K562 (cell line): ENCODE data around the gene CD84. TPM values are rescaled to one million over a fixed set of nuclear protein-coding genes. Genes with fewer than 3 reads are reported as not detected.
"Not testable (repeated sequence)": the region's sequence is repeated elsewhere in the genome, so short reads cannot be mapped to it uniquely, and the experiment has no call there.

Experiments
- ATAC-seq: fragments of 200-7000 bp; cut with Tn5 transposase; 3 replicates; pipeline ENCODE4 v1.9.1; 2020; ENCODE audit warnings: moderate library complexity
- BruUV-seq: library from RNA; stranded (reverse); fragments of 400-500 nt; replicated peaks from 2 replicates; lab custom pipeline; 2021; lab: Mats Ljungman, UMichigan
- CTCF ChIA-PET: fragments of 300-600 bp; formaldehyde crosslinking; extraction: SDS; loops from one replicate; lab custom pipeline; 2021; ENCODE audit warnings: low intra/inter-chr PET ratio; lab: Yijun Ruan, JAX
- POLR2A ChIA-PET: fragments of 300-600, 350-650 bp; sonication (Branson Sonifier 250); formaldehyde crosslinking; extraction: SDS; loops from one replicate; lab custom pipeline; 2021; ENCODE audit warnings: antibody characterized with exemption, inconsistent platforms; lab: Yijun Ruan, JAX
- DNase-seq, 4 experiments: peaks; one replicate each; pipeline versions ENCODE4 v3.0.0 to v3.0.0-alpha.2; 2011 to 2018; ENCODE audit warnings: low spot score in 3 of 4, mixed read lengths in 3 of 4; ENCODE audit errors: extremely low read depth in 1 of 4
- FAIRE-seq: peaks from 2 replicates; lab custom pipeline; 2011; peaks lifted over from hg19 to GRCh38; lab: Jason Lieb, UNC
- H2AFZ ChIP-seq: 2 replicates; pipeline ENCODE4 v1.6.0; 2011; ENCODE audit warnings: low read depth, low read length, control low read depth, inconsistent platforms
- H3K27ac ChIP-seq: fragments of 200-600 bp; 3 replicates; pipeline ENCODE4 v1.8.0; 2011; ENCODE audit warnings: low read depth, mild to moderate bottlenecking, control low read depth, inconsistent platforms, low read length, moderate library complexity, mixed read lengths; ENCODE audit errors: extremely low read depth
- H3K27me3 ChIP-seq, 2 experiments: fragments of 300-600 bp in 1 of 2; 2 replicates in 1 of 2; 3 replicates in 1 of 2; pipeline versions ENCODE4 v1.6.0 to v1.8.0; 2011; ENCODE audit warnings: inconsistent platforms in 2 of 2, low read length in 2 of 2, mild to moderate bottlenecking in 1 of 2, mixed read lengths in 1 of 2, moderate library complexity in 1 of 2; ENCODE audit not compliant: control insufficient read depth in 2 of 2, insufficient read depth in 2 of 2
- H3K36me3 ChIP-seq: fragments of 300-600 bp; 3 replicates; pipeline ENCODE4 v1.8.0; 2011; ENCODE audit warnings: mild to moderate bottlenecking, low read length, inconsistent platforms; ENCODE audit not compliant: control insufficient read depth, insufficient read depth
- H3K4me1 ChIP-seq, 2 experiments: fragments of 200-600 bp in 1 of 2; replicated peaks in 1 of 2; 2 replicates in 1 of 2; 3 replicates in 1 of 2; pipeline versions ENCODE4 v1.5.1 to v1.8.0; 2011; ENCODE audit warnings: inconsistent platforms in 2 of 2, low read length in 2 of 2, mild to moderate bottlenecking in 1 of 2, mixed read lengths in 1 of 2, moderate library complexity in 1 of 2; ENCODE audit not compliant: control insufficient read depth in 2 of 2, insufficient read depth in 2 of 2
- H3K4me2 ChIP-seq: 2 replicates; pipeline ENCODE4 v1.6.1; 2011; ENCODE audit warnings: low read length, control low read depth, inconsistent platforms, mixed read lengths; ENCODE audit not compliant: insufficient read depth
- H3K4me3 ChIP-seq: fragments of 200-600 bp; sonication (generic), shearing (Covaris generic); 2 replicates; pipeline ENCODE4 v1.5.1; 2016; ENCODE audit warnings: control low read depth, inconsistent platforms
- H3K79me2 ChIP-seq: fragments of 200-600 bp; 3 replicates; pipeline ENCODE4 v1.8.0; 2011; ENCODE audit warnings: low read length, inconsistent platforms; ENCODE audit not compliant: control insufficient read depth, insufficient read depth
- H3K9ac ChIP-seq, 2 experiments: 2 replicates each; pipeline versions ENCODE4 v1.6.0 to v1.6.1; 2011; ENCODE audit warnings: low read depth in 2 of 2, low read length in 2 of 2, control low read depth in 1 of 2, inconsistent platforms in 1 of 2, mild to moderate bottlenecking in 1 of 2, mixed read lengths in 1 of 2; ENCODE audit not compliant: insufficient read depth in 1 of 2
- H3K9me1 ChIP-seq: one replicate; pipeline ENCODE4 v1.6.0; 2011; ENCODE audit warnings: inconsistent platforms, mild to moderate bottlenecking, low read length, moderate library complexity; ENCODE audit not compliant: control insufficient read depth, insufficient read depth
- H3K9me3 ChIP-seq: replicated peaks from 2 replicates; pipeline ENCODE4 v1.5.1; 2011; ENCODE audit warnings: low read depth, low read length, inconsistent platforms; ENCODE audit not compliant: control insufficient read depth, insufficient read depth
- H4K20me1 ChIP-seq: replicated peaks from 2 replicates; pipeline ENCODE4 v1.6.1; 2011; ENCODE audit warnings: low read length, inconsistent platforms, mixed read lengths; ENCODE audit not compliant: control insufficient read depth, insufficient read depth
- HLTF ChIP-seq: fragments of 450-650 bp; IDR thresholded peaks from 2 replicates; pipeline ENCODE4 v1.6.1; 2016
- KDM1A ChIP-seq, 2 experiments: fragments of 450-650 bp; IDR thresholded peaks; 2 replicates each; pipeline ENCODE4 v1.6.1; 2016; ENCODE audit warnings: mild to moderate bottlenecking in 2 of 2
- RBM25 ChIP-seq: fragments of 200-400 bp; formaldehyde crosslinking; IDR thresholded peaks from 2 replicates; pipeline ENCODE4 v1.6.1; 2018; ENCODE audit warnings: low read length, low read depth, moderate library complexity; ENCODE audit not compliant: severe bottlenecking
- TRIM24 ChIP-seq, 2 experiments: fragments of 450-650 bp; IDR thresholded peaks; 2 replicates each; pipeline ENCODE4 v1.6.1; 2016
- TRIM28 ChIP-seq: fragments of 450-650 bp; IDR thresholded peaks from 2 replicates; pipeline ENCODE4 v1.6.1; 2017
- ZNF146 ChIP-seq: IDR thresholded peaks from one replicate; pipeline ENCODE4 v1.6.1; 2018; ENCODE audit warnings: missing compliant biosample characterization; ENCODE audit not compliant: unreplicated experiment
- WGBS: fragments of 100-300 bp; shearing (Covaris generic); methylation state at CpG from one replicate; pipeline ENCODE4 v1.1.6; 2016; ENCODE audit warnings: low coverage, mixed read lengths; ENCODE audit not compliant: insufficient coverage; ENCODE audit errors: missing lambda C conversion rate; 5-methylcytosine and 5-hydroxymethylcytosine counted together
- in situ Hi-C: fragments of 300-500 bp; cut with MboI; formaldehyde crosslinking; loops from 4 replicates; pipeline ENCODE4 v1.15.0; 2018; ENCODE audit warnings: inconsistent platforms, mixed read lengths
- intact Hi-C: fragments of 100-400 bp; cut with micrococcal nuclease; formaldehyde crosslinking; loops from 2 replicates; pipeline ENCODE4 v1.14.2; 2022
- polyA plus RNA-seq, 8 experiments: library from polyadenylated mRNA; depleted of rRNA in 4 of 8; stranded (reverse) in 5 of 8; unstranded in 3 of 8; fragments of >200 nt; fragmentation: Nextera tagmentation in 2 of 8; fragmentation: Illumina TruSeq in 1 of 8; extraction: Ambion mirVana in 2 of 8; extraction: Trizol in 1 of 8; gene quantifications; 2 replicates each; pipeline versions ENCODE4 v1.2.1 to v1.2.3, GENCODE V29; 2011 to 2014; ENCODE audit warnings: inconsistent platforms in 1 of 8, missing spikeins in 1 of 8
- total RNA-seq, 7 experiments: library from RNA; depleted of rRNA in 6 of 7; stranded (reverse); fragments of >200 nt in 6 of 7; fragmentation: Illumina TruSeq in 2 of 7; extraction: Trizol in 2 of 7; gene quantifications; 2 replicates each; pipeline versions ENCODE4 v1.2.1 to v1.2.3, GENCODE V29; 2011 to 2021; ENCODE audit warnings: low replicate concordance in 1 of 7
- TF ChIP-seq, protein P1 (sequence below), 2 experiments: fragments of 450-650 bp; IDR thresholded peaks; 2 replicates each; pipeline ENCODE4 v1.6.1; 2018; ENCODE audit warnings: mild to moderate bottlenecking in 2 of 2, low read depth in 1 of 2; ENCODE audit not compliant: partially characterized antibody in 2 of 2
- TF ChIP-seq, protein P2 (sequence below): fragments of 450-650 bp; IDR thresholded peaks from 2 replicates; pipeline ENCODE4 v1.6.1; 2018; ENCODE audit warnings: mild to moderate bottlenecking, low read depth; ENCODE audit not compliant: partially characterized antibody

The CD84 gene
- total and polyA plus RNA-seq, 9 of the 15 experiments (the other 6 are each of a cell fraction or from before 2014, with no cell fraction given): 0.82 to 6.8 (median 2.0) TPM

DNA sequence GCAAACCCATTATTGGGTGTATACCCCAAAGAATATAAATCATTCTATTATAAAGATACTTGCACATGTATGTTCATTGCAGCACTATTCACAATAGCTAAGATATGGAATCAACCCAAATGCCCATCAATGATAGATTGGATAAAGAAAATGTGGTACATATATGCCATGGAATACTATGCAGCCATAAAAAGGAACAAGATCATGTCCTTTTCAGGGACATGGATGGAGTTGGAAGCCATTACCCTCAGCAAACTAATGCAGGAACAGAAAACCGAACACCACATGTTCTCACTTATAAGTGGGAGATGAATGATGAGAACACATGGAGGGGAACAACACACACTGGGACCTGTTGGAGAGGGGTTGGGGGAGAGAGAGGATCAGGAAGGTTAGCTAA, 16.1 kb downstream of the CD84 start:
- in situ Hi-C loops, H3K4me3 ChIP-seq, ATAC-seq, CTCF ChIA-PET, POLR2A ChIA-PET, H3K36me3 ChIP-seq, H3K9ac ChIP-seq, H3K9me3 ChIP-seq, intact Hi-C loops, DNase-seq, H3K4me2 ChIP-seq, FAIRE-seq, H3K27me3 ChIP-seq, H3K79me2 ChIP-seq, H3K27ac ChIP-seq, H2AFZ ChIP-seq, H3K9me1 ChIP-seq, H4K20me1 ChIP-seq, BruUV-seq: not testable (repeated sequence)
- 30% methylated on average over 1 of the region's 1 CpG for WGBS
- TF ChIP-seq KDM1A (IDR thresholded peaks at IDR 0.05): peak in 1 of 2 experiments; percentile 19; a peak in 2 of 4 replicates
- TF ChIP-seq RBM25: peak; percentile 19
- TF ChIP-seq ZNF146 (CRISPR knock-in tag): peak; percentile 90
- H3K4me1 ChIP-seq: peaks cover 6 to 18% of the 10 kb centered on the region in 2 experiments

DNA sequence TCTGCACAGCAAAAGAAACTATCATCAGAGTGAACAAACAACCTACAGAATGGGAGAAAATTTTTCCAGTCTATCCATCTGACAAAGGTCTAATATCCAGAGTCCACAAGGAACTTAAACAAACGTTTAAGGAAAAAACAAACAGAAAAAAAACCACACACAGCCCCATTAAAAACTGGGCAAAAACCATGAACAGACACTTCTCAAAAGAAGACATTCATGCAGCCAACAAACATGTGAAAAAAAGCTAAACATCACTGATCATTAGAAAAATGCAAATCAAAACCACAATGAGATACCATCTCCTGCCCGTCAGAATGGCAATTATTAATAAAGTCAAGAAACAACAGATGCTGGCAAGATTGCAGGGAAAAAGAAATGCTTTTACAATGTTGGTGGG, 16.6 kb downstream of the CD84 start:
- CTCF ChIA-PET, H3K9me3 ChIP-seq, H3K27me3 ChIP-seq, H3K79me2 ChIP-seq, FAIRE-seq, intact Hi-C loops, H3K27ac ChIP-seq, H2AFZ ChIP-seq, H3K36me3 ChIP-seq, in situ Hi-C loops, H3K9ac ChIP-seq, H3K4me3 ChIP-seq, POLR2A ChIA-PET, BruUV-seq, ATAC-seq, H3K9me1 ChIP-seq, DNase-seq, H3K4me2 ChIP-seq, H4K20me1 ChIP-seq: not testable (repeated sequence)
- TF ChIP-seq TRIM28 (0 out of 2 replicates have a peak, but pooled peaks have one; percentile 26), TRIM24 (IDR thresholded peaks at IDR 0.05) (peak; percentile 58; a peak in 2 of 4 replicates), HLTF (peak; percentile 47; the same call in 1 of the 2 replicates)
- TF ChIP-seq, protein P1, sequence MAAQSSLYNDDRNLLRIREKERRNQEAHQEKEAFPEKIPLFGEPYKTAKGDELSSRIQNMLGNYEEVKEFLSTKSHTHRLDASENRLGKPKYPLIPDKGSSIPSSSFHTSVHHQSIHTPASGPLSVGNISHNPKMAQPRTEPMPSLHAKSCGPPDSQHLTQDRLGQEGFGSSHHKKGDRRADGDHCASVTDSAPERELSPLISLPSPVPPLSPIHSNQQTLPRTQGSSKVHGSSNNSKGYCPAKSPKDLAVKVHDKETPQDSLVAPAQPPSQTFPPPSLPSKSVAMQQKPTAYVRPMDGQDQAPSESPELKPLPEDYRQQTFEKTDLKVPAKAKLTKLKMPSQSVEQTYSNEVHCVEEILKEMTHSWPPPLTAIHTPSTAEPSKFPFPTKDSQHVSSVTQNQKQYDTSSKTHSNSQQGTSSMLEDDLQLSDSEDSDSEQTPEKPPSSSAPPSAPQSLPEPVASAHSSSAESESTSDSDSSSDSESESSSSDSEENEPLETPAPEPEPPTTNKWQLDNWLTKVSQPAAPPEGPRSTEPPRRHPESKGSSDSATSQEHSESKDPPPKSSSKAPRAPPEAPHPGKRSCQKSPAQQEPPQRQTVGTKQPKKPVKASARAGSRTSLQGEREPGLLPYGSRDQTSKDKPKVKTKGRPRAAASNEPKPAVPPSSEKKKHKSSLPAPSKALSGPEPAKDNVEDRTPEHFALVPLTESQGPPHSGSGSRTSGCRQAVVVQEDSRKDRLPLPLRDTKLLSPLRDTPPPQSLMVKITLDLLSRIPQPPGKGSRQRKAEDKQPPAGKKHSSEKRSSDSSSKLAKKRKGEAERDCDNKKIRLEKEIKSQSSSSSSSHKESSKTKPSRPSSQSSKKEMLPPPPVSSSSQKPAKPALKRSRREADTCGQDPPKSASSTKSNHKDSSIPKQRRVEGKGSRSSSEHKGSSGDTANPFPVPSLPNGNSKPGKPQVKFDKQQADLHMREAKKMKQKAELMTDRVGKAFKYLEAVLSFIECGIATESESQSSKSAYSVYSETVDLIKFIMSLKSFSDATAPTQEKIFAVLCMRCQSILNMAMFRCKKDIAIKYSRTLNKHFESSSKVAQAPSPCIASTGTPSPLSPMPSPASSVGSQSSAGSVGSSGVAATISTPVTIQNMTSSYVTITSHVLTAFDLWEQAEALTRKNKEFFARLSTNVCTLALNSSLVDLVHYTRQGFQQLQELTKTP (IDR thresholded peaks at IDR 0.05; ENCODE audit: low read depth in 1 of 2, partially characterized antibody in 2 of 2): peak in 1 of 2 experiments; percentile 100
- TF ChIP-seq, protein P2, sequence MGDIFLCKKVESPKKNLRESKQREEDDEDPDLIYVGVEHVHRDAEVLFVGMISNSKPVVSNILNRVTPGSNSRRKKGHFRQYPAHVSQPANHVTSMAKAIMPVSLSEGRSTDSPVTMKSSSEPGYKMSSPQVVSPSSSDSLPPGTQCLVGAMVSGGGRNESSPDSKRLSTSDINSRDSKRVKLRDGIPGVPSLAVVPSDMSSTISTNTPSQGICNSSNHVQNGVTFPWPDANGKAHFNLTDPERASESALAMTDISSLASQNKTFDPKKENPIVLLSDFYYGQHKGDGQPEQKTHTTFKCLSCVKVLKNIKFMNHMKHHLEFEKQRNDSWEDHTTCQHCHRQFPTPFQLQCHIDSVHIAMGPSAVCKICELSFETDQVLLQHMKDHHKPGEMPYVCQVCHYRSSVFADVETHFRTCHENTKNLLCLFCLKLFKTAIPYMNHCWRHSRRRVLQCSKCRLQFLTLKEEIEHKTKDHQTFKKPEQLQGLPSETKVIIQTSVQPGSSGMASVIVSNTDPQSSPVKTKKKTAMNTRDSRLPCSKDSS: peak; percentile 19
- WGBS: 53% methylated on average over 2 of the region's 2 CpGs
- H3K4me1 ChIP-seq: peaks cover 6 to 18% of the 10 kb centered on the region in 2 experiments
